Muscle layer of duodenum (tissue), 2 donors: ENCODE data around the gene BCDIN3D.

Experiments used
- H3K27ac ChIP-seq: one replicate; pipeline ENCODE4 v1.7.0; 2013; ENCODE audit warnings: mild to moderate bottlenecking, low read length
- H3K27me3 ChIP-seq: one replicate; pipeline ENCODE4 v1.7.0; 2013; ENCODE audit warnings: low read depth, mild to moderate bottlenecking, control low read depth, low read length
- H3K36me3 ChIP-seq, 2 donors: one replicate each; pipeline ENCODE4 v1.7.0; 2013; ENCODE audit warnings: low read length in 2 of 2, control low read depth in 1 of 2, mild to moderate bottlenecking in 1 of 2; ENCODE audit not compliant: insufficient read depth in 2 of 2, control insufficient read depth in 1 of 2
- H3K4me1 ChIP-seq, 2 donors: one replicate each; pipeline ENCODE4 v1.7.0; 2013; ENCODE audit warnings: low read length in 2 of 2, mild to moderate bottlenecking in 2 of 2, control low read depth in 1 of 2, moderate library complexity in 1 of 2; ENCODE audit not compliant: insufficient read depth in 2 of 2, control insufficient read depth in 1 of 2
- H3K4me3 ChIP-seq, 2 donors: one replicate each; pipeline ENCODE4 v1.7.0; 2013; ENCODE audit warnings: low read length in 2 of 2, low read depth in 1 of 2, mild to moderate bottlenecking in 1 of 2
- H3K9me3 ChIP-seq, 2 donors: one replicate each; pipeline ENCODE4 v1.7.0; 2013; ENCODE audit warnings: low read length in 2 of 2, control low read depth in 1 of 2, mild to moderate bottlenecking in 1 of 2; ENCODE audit not compliant: control insufficient read depth in 1 of 2
- donor health status: healthy.

The BCDIN3D gene

GRCh38 chr12:49800421-49801140, 42.3 kb downstream of the BCDIN3D start:
- Histone ChIP-seq H3K27ac (no peak overlapping the region), H3K4me3 (no peak overlapping the region), H3K36me3 (peaks cover 45 to 85% of the 10 kb centered on the region in 2 donors), H3K4me1 (no peaks in the 10 kb centered on the region), H3K27me3 (no peaks in the 10 kb centered on the region), H3K9me3 (no peaks in the 10 kb centered on the region)

GRCh38 chr12:49798934-49799333, 44.0 kb downstream of the BCDIN3D start:
- H3K4me3 ChIP-seq, result no peak overlapping the region
- H3K27ac ChIP-seq, result no peak overlapping the region
- peaks cover 45 to 70% of the 10 kb centered on the region in 2 donors for H3K36me3 ChIP-seq
- H3K9me3 ChIP-seq, result no peaks in the 10 kb centered on the region
- no peaks in the 10 kb centered on the region for H3K4me1 ChIP-seq
- H3K27me3 ChIP-seq, result no peaks in the 10 kb centered on the region

GRCh38 chr12:49798248-49798647, 44.7 kb downstream of the BCDIN3D start:
- peaks cover 38 to 66% of the 10 kb centered on the region in 2 donors for H3K36me3 ChIP-seq
- H3K4me1 ChIP-seq, result no peaks in the 10 kb centered on the region
- H3K27me3 ChIP-seq, result no peaks in the 10 kb centered on the region
- H3K4me3 ChIP-seq, result no peak overlapping the region
- H3K9me3 ChIP-seq, result no peaks in the 10 kb centered on the region
- H3K27ac ChIP-seq, result no peak overlapping the region

- Histone ChIP-seq H3K9me3 (no peaks in the 10 kb centered on the region), H3K27me3 (no peaks in the 10 kb centered on the region), H3K4me1 (no peaks in the 10 kb centered on the region), H3K4me3 (no peak overlapping the region), H3K36me3 (peaks cover 30 to 66% of the 10 kb centered on the region in 2 donors), H3K27ac (no peak overlapping the region)
Observed at GRCh38 chr12:49797449-49797776, 45.5 kb downstream of the BCDIN3D start.

- H3K4me3 ChIP-seq, result no peak overlapping the region
- H3K27ac ChIP-seq, result no peak overlapping the region
- H3K27me3 ChIP-seq, result no peaks in the 10 kb centered on the region
- no peaks in the 10 kb centered on the region for H3K4me1 ChIP-seq
- H3K36me3 ChIP-seq, result peaks cover 30 to 70% of the 10 kb centered on the region in 2 donors
- H3K9me3 ChIP-seq, result no peaks in the 10 kb centered on the region
Observed at GRCh38 chr12:49796606-49797448, 46.1 kb downstream of the BCDIN3D start.

- Histone ChIP-seq H3K4me3 (no peak overlapping the region), H3K4me1 (no peaks in the 10 kb centered on the region), H3K27ac (no peak overlapping the region), H3K9me3 (no peaks in the 10 kb centered on the region), H3K36me3 (peaks cover 24 to 70% of the 10 kb centered on the region in 2 donors), H3K27me3 (no peaks in the 10 kb centered on the region)
Observed at GRCh38 chr12:49796155-49796554, 46.8 kb downstream of the BCDIN3D start.

- H3K27ac ChIP-seq, result no peak overlapping the region
- peaks cover 21 to 70% of the 10 kb centered on the region in 2 donors for H3K36me3 ChIP-seq
- H3K9me3 ChIP-seq, result no peaks in the 10 kb centered on the region
- H3K4me3 ChIP-seq, result no peak overlapping the region
- H3K27me3 ChIP-seq, result no peaks in the 10 kb centered on the region
- no peaks in the 10 kb centered on the region for H3K4me1 ChIP-seq
Observed at GRCh38 chr12:49795654-49796105, 47.2 kb downstream of the BCDIN3D start.

- Histone ChIP-seq H3K4me3 (no peak overlapping the region), H3K9me3 (no peaks in the 10 kb centered on the region), H3K27me3 (no peaks in the 10 kb centered on the region), H3K4me1 (no peaks in the 10 kb centered on the region), H3K27ac (no peak overlapping the region), H3K36me3 (peaks cover 17 to 70% of the 10 kb centered on the region in 2 donors)
Observed at GRCh38 chr12:49794811-49795653, 47.9 kb downstream of the BCDIN3D start.

- H3K27me3 ChIP-seq, result no peaks in the 10 kb centered on the region
- no peaks in the 10 kb centered on the region for H3K4me1 ChIP-seq
- H3K4me3 ChIP-seq, result no peak overlapping the region
- H3K9me3 ChIP-seq, result no peaks in the 10 kb centered on the region
- peaks cover 16 to 74% of the 10 kb centered on the region in 2 donors for H3K36me3 ChIP-seq
- H3K27ac ChIP-seq, result no peak overlapping the region
Observed at GRCh38 chr12:49794021-49794420, 48.9 kb downstream of the BCDIN3D start.

- Histone ChIP-seq H3K9me3 (no peaks in the 10 kb centered on the region), H3K4me3 (no peak overlapping the region), H3K27me3 (no peaks in the 10 kb centered on the region), H3K27ac (no peak overlapping the region), H3K4me1 (no peaks in the 10 kb centered on the region), H3K36me3 (peaks cover 14 to 70% of the 10 kb centered on the region in 2 donors)
Observed at GRCh38 chr12:49793620-49794019, 49.3 kb downstream of the BCDIN3D start.
